Colonic mucosa (tissue), 4 donors: ENCODE results near the gene CFAP299. TPM values are rescaled to one million over a fixed set of nuclear protein-coding genes. Genes with fewer than 3 reads are reported as not detected.

ENCODE experiments used
- DNase-seq: peaks from one replicate; pipeline ENCODE4 v3.0.0-alpha.2; 2020
- H3K27ac ChIP-seq: fragments of 200-600 bp; one replicate; pipeline ENCODE4 v1.8.0; 2021
- H3K27me3 ChIP-seq: fragments of 200-600 bp; one replicate; pipeline ENCODE4 v1.8.0; 2021
- H3K36me3 ChIP-seq: fragments of 200-600 bp; one replicate; pipeline ENCODE4 v1.8.0; 2021
- H3K4me1 ChIP-seq: fragments of 200-600 bp; one replicate; pipeline ENCODE4 v1.8.0; 2021; ENCODE audit warnings: mild to moderate bottlenecking
- H3K4me3 ChIP-seq: fragments of 200-600 bp; one replicate; pipeline ENCODE4 v1.8.0; 2021
- H3K9ac ChIP-seq, 2 donors: one replicate each; pipeline ENCODE4 v1.7.0; 2013; ENCODE audit warnings: control low read depth in 2 of 2, low read depth in 2 of 2, low read length in 2 of 2
- H3K9me3 ChIP-seq: fragments of 200-600 bp; one replicate; pipeline ENCODE4 v1.8.0; 2021
- CTCF ChIP-seq: fragments of 200-600 bp; IDR thresholded peaks from one replicate; pipeline ENCODE4 v1.8.0; 2022; ENCODE audit warnings: antibody characterized with exemption, mild to moderate bottlenecking
- intact Hi-C: fragments of 100-400 bp; cut with DNase I; formaldehyde crosslinking; loops from one replicate; pipeline ENCODE4 v1.14.1; 2022
- total RNA-seq, 2 donors: library from RNA; stranded (reverse); fragmentation: NEBNext Ultra II Directional in 1 of 2; extraction: Animal tissue kit (Norgen Biotek cat#: 25700) in 1 of 2; gene quantifications; one replicate each; pipeline ENCODE4 v1.2.1, GENCODE V29; 2021
- donor health status: healthy.
- donor health status: DM: no; HTN: no; CAD: no.
- donor health status: DM: no; HTN: no; CAD: no.

CFAP299 gene
- total RNA-seq, 2 donors from 2014 or later, result not detected

- Histone ChIP-seq H3K27ac (no peak overlapping the region), H3K4me3 (no peak overlapping the region), H3K36me3 (no peaks in the 10 kb centered on the region), H3K9me3 (no peaks in the 10 kb centered on the region), H3K4me1 (no peaks in the 10 kb centered on the region), H3K27me3 (no peaks in the 10 kb centered on the region), H3K9ac (no peak overlapping the region)
- TF ChIP-seq CTCF, result no peak
- intact Hi-C loops, result no loop called here
- DNase-seq, result no peak
These were observed 516.5 kb downstream of the CFAP299 start for GRCh38 chr4:80852061-80852460.

- no peaks in the 10 kb centered on the region for H3K27me3 ChIP-seq
- no peaks in the 10 kb centered on the region for H3K36me3 ChIP-seq
- H3K4me3 ChIP-seq, result no peak overlapping the region
- no peaks in the 10 kb centered on the region for H3K9me3 ChIP-seq
- H3K27ac ChIP-seq, result no peak overlapping the region
- no peak for DNase-seq
- no peak for TF ChIP-seq CTCF
- intact Hi-C loops, result no loop called here
- H3K4me1 ChIP-seq, result no peaks in the 10 kb centered on the region
- no peak overlapping the region for H3K9ac ChIP-seq
These were observed 538.0 kb downstream of the CFAP299 start for GRCh38 chr4:80873571-80873970.

- Histone ChIP-seq H3K36me3 (no peaks in the 10 kb centered on the region), H3K4me3 (no peak overlapping the region), H3K27me3 (no peaks in the 10 kb centered on the region), H3K4me1 (no peaks in the 10 kb centered on the region), H3K9ac (no peak overlapping the region), H3K9me3 (no peaks in the 10 kb centered on the region), H3K27ac (no peak overlapping the region)
- intact Hi-C loops, result no loop called here
- TF ChIP-seq CTCF, result no peak
- no peak for DNase-seq
These were observed 539.4 kb downstream of the CFAP299 start for GRCh38 chr4:80874979-80875378.

GRCh38 chr4:80875642-80876041 lies 540.1 kb downstream of the CFAP299 start:
- intact Hi-C loops, result no loop called here
- H3K36me3 ChIP-seq, result no peaks in the 10 kb centered on the region
- no peak overlapping the region for H3K27ac ChIP-seq
- H3K4me1 ChIP-seq, result no peaks in the 10 kb centered on the region
- DNase-seq, result no peak
- H3K4me3 ChIP-seq, result no peak overlapping the region
- no peaks in the 10 kb centered on the region for H3K9me3 ChIP-seq
- no peaks in the 10 kb centered on the region for H3K27me3 ChIP-seq
- TF ChIP-seq CTCF, result no peak
- no peak overlapping the region for H3K9ac ChIP-seq

GRCh38 chr4:80876810-80877209 lies 541.3 kb downstream of the CFAP299 start:
- intact Hi-C loops, result no loop called here
- H3K4me1 ChIP-seq, result no peaks in the 10 kb centered on the region
- H3K9me3 ChIP-seq, result no peaks in the 10 kb centered on the region
- no peak overlapping the region for H3K27ac ChIP-seq
- TF ChIP-seq CTCF, result no peak
- DNase-seq, result no peak
- no peak overlapping the region for H3K4me3 ChIP-seq
- no peaks in the 10 kb centered on the region for H3K27me3 ChIP-seq
- H3K9ac ChIP-seq, result no peak overlapping the region
- H3K36me3 ChIP-seq, result no peaks in the 10 kb centered on the region

- H3K27ac ChIP-seq, result no peak overlapping the region
- H3K4me3 ChIP-seq, result no peak overlapping the region
- no peaks in the 10 kb centered on the region for H3K4me1 ChIP-seq
- no peak for DNase-seq
- no peaks in the 10 kb centered on the region for H3K9me3 ChIP-seq
- H3K36me3 ChIP-seq, result no peaks in the 10 kb centered on the region
- intact Hi-C loops, result no loop called here
- no peak overlapping the region for H3K9ac ChIP-seq
- no peak for TF ChIP-seq CTCF
- H3K27me3 ChIP-seq, result no peaks in the 10 kb centered on the region
These were observed 542.7 kb downstream of the CFAP299 start for GRCh38 chr4:80878218-80878617.
